HK-2 (cell line): Measurements from ENCODE around the gene KLF13.

Source experiments
- DNase-seq: peaks from one replicate; pipeline ENCODE4 v3.0.0-alpha.2; 2018; ENCODE audit not compliant: unreplicated experiment

The KLF13 gene

GRCh38 chr15:31400222-31400927, 73.7 kb downstream of the KLF13 start:
- no peak for DNase-seq

GRCh38 chr15:31401282-31401681, 74.6 kb downstream of the KLF13 start:
- DNase-seq, result no peak

- no peak for DNase-seq
Observed at GRCh38 chr15:31402003-31402402, 75.4 kb downstream of the KLF13 start.

GRCh38 chr15:31402511-31403056, 75.9 kb downstream of the KLF13 start:
- no peak for DNase-seq

GRCh38 chr15:31403096-31403495, 76.5 kb downstream of the KLF13 start:
- no peak for DNase-seq

- no peak for DNase-seq
Observed at GRCh38 chr15:31403606-31404005, 77.0 kb downstream of the KLF13 start.

GRCh38 chr15:31404345-31404744, 77.7 kb downstream of the KLF13 start:
- DNase-seq, result no peak

GRCh38 chr15:31405200-31405920, 78.7 kb downstream of the KLF13 start:
- DNase-seq, result no peak

- no peak for DNase-seq
Observed at GRCh38 chr15:31407376-31407775, 80.7 kb downstream of the KLF13 start.

GRCh38 chr15:31407851-31408250, 81.2 kb downstream of the KLF13 start:
- DNase-seq, result no peak

GRCh38 chr15:31408724-31409123, 82.1 kb downstream of the KLF13 start:
- DNase-seq, result no peak

- no peak for DNase-seq
Observed at GRCh38 chr15:31409171-31409570, 82.5 kb downstream of the KLF13 start.

- no peak for DNase-seq
Observed at GRCh38 chr15:31412824-31413223, 86.2 kb downstream of the KLF13 start.

- no peak for DNase-seq
Observed at GRCh38 chr15:31415201-31415600, 88.6 kb downstream of the KLF13 start.

GRCh38 chr15:31419820-31420219, 93.2 kb downstream of the KLF13 start:
- DNase-seq, result no peak

- no peak for DNase-seq
Observed at GRCh38 chr15:31427411-31427810, 100.8 kb downstream of the KLF13 start.
